NCI-H2107 treated with DMSO at 0.1 percent for 48 hours (cell line): ENCODE measurements around the gene PTX4.
"Not testable (repeated sequence)": the region's sequence is repeated elsewhere in the genome, so short reads cannot be mapped to it uniquely, and the experiment has no call there.

Source experiments
- DNase-seq: peaks from one replicate; lab custom pipeline; 2025; ENCODE audit not compliant: unreplicated experiment; lab: John Stamatoyannopoulos, UW

The PTX4 gene

DNA sequence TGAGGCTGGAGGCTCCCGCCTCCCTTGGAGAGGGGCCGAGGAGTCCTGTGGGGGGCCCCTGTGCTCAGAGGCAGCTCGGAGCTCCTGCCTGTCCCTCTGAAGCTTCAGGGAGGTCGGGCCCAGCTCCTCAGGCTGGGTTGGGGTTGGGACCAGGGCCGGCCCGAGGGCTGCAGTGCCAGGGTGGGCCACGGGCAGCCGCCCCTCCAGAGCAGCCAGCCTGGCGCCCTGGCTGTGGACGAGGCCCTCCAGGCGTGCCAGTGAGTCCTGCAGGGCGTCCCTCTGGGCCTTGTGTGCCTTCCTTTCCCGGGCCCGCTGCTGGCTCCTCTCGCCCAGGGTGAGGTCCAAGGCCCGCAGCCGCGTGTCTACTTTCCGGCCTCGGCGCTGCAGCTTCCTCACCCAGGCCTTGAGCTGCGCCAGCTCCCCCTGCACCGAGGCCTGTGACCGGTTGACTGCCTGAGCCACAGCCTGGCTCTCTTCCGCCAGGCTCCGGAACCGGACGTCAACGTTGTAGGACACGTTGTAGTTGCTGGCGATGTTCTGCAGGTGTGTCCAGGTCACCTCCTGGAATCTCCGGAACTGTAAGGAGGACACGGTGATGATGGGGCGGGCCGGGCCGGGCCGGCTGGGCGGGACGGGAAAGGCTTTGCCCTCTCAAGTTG, 1.2 kb downstream of the PTX4 start:
- no peak for DNase-seq

DNA sequence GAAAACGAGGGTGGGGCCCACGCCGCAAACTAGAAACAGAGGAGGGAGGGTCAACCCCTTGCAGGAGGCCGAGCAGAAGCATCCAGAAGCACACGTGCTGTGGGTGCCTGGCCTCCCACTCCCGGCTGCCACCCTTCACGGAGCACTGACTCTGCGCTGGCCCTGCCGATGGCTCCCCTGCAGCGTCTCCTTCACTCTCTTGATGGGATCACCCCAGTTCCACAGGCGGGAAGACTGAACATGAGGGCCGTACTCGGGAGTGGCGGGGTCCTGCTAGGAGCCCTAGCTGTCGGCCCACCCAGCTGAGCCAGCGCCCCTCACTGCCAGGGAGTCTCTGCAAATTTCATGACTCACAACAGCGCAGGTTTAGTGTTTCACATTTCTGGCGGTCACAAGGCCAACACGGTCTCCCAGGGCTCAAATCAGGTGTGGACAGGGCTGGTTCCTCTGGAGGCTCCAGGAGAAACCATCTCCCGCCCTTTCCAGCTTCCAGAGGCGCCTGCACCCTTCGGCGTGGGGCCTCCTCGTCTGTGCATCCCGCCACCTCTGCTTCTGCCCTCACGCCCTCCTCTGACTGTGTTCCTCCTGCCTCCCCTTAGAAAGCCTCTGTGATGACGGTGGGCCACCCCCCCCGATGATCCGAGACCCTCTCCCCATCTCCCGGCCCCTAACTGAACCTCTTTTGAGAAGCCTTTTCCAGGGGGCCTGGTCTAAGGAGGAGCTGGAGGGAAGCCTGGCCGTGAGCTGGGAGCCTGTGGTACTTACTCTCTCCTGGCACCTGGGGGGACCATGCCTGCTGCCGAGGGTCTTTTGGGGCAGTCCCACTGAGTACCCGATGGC, 2.0 kb downstream of the PTX4 start:
- no peak for DNase-seq

DNA sequence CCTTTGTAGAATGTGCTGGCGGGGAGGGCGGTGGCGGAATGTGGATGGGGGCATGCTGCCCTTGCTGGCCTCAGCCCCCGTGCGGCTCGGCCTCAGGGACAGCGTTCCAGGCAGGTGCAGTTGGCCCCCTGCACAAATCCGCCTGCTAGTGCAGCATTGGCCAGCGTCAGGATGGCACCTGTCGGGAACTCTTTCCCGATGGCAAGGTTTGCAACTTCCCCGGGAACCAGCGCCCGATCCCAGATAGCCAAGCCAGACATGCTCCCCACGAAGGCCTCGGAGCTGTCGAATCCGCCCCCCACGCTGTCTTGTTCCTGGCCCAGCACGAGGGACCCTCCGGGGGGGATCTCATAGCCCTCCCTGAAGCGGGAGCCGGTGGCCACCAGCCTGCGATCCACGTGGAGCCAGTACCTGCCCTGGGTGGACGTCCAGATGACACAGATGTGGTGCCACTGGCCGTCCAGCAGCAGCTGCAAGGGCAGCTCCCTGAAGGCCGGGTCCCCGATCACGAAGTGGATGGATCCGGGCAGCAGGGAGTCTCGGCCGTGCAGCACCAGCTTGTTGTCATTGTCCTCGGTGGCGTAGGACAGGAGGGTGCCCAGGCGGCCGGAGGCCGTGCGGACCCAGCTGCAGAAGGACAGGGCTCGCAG, 2.8 kb downstream of the PTX4 start:
- no peak for DNase-seq

DNA sequence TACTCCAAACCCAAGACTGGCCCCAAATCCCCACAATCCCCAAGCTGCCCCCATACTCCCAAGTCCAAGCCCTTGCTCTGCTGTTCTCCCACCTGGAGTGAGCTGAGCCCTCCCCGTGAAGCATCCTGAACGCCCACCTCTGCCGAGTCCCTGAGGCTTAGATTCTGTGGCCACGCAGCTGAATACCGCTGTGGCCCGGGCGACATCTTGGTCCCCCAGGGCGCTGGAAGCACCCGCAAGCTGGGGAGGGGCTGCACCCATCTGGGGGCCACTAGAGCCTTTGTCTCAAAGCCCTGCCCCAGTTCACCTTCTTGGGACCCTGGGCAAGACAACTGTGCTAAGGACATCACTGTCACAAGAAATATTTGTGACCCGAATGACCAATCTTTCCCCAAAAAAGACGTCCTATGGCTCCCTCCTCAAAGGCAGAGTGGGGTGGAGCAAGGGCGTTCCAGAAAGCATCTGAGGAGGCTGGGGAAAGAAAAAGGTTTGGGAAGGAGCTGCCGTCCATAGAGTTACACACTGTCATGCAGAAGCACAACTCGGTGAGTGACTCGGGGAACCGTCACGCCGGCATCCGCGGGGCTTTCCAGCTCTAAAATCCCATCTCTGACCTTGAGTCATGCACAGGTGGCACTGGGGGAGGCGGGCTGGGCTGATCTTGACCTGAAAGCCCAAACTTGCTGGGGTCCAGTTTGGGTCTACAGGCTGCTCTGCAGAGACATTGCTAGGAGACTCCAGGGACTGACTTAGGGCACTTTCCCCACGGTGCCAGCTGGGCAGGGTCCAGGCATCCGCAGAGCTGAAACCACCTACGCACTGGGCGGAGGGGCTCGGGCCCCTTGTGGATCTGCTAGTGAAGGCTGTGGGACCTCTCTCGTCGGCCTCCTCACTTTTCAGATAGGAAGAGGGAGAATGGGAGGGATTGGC, 6.6 kb downstream of the PTX4 start:
- no peak for DNase-seq

DNA sequence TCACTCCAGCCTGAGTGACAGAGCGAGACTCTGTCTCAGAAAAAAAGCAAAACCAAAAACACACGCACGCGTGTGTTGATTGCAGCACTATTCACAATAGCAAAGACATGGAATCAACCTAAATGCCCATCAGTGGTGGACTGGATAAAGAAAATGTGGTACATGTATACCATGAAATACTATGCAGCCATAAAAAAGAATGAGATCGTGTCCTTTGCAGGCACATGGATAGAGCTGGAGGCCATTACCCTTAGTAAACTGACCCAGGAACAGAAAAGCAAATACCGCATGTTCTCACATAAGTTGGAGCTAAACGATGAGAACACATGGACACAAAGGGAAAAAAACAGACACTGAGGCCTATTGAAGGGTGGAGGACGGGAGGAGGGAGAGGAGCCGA, 9.8 kb downstream of the PTX4 start:
- not testable (repeated sequence) for DNase-seq

DNA sequence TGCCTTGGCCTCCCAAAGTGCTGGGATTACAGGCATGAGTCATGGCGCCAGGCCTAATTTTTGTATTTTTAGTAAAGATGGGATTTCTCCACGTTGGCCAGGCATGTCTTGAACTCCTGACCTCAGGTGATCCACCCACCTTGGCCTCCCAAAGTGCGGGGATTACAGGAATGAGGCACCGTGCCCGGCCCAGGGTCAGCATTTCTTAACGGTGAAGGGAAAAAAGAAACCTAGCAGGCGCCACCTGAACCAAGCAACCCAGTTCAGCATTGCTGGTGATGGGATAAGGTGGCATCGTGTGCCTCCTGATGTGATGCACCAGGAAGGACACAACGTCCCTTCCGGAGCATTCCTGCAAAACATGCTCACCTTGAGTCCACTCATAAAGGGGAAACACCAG, 11.7 kb downstream of the PTX4 start:
- no peak for DNase-seq

DNA sequence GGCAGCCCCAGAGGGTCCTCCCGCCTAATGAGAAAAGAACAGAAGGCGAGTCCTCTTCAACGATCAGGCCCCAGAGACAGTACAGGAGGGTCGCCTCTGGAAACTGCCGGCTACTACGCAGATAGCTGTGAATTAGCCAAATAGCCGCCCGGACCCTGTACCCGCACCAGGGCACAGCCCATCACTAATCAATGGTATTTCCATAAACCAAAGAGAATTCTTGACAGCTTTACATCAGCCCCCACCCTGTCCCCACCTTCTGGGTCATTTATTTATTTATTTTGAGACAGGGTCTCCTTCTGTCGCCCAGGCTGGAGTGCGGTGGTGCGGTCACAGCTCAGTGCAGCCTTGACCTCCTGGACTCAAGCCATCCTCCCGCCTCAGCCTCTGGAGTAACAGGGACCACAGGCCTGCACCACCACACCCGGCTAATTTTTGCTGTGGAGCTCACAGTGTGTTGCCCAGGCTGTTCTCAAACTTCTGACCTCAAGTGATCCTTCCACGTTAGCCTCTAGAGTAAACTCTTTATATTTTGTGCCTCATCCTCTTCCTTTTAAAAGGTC, 13.1 kb downstream of the PTX4 start:
- DNase-seq = no peak

DNA sequence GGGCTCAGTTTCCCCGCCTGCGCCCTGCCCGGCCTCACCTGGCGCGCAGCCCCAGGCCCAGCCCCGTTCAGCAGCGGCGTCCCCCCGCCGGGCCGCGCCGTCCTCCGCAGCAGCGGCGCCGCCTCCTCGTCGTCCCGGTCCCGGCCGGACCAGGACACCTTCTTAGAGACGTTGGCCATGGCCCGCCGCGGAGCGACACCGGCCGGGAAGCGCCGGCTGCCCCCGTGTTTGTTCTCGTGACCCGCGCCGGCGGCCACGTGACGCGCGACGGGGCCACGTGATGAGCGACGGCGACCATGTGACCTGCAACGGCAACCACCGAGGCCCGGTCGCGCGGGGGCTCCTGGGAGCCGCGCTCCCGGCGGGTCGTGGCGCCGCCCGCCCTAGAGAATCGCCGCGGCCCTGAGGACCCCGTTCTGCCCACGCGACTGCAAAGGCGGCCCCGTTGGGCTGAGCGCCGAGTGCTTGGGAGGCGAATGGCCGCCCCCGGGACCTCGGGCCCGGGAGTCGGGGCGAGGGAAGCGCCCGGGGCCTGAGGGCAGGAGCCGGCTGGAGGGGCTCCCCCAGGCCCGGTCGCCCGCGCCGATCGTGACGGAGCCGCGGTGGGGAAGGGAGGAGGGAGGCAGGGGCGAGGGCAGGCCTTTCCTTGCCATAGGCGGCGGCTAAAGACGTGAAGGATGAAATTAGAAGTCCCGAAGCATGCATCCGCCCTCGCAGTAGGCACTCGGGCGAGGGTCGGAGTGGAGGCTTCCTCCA, 13.8 kb downstream of the PTX4 start, which contains the start of gene CLCN7:
CLCN7 (minus strand) TSS at position 233 of the 756 bp plus-strand sequence; CDS start at position 179, 54 bp downstream.
- peak; percentile 11 for DNase-seq

DNA sequence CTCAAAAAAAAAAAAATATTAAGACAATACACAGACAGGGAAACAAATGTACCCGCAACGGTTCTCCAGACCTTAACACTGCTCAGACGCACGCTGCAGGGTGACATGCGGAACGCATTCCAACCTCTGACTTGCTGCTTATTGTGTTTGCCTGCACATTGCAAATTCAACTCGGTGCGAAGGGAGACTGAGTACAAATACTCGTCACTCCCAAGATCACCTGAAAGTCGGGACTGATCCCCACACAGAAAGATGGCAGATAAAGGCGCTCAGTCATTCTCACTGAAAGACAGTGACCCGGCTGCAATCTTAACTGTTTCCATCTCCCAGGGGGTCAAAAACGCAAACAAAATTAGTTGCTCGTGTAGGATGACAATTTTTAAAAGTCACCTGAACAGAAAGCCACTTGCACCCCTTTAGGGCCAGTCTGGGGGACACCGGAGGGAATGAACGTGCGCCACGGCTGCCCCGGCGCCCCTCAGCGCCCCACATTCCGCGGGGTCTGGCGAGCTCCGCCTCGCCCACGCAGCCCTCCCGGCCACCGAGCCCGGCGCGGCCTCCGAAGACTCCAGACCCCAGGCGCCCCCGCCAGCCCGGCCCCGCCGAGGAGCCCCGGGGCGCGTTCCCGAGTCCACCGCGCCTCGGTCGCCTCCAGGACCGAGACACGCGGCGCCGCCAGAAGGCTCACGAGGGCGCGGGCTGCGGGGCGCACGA, 14.5 kb downstream of the PTX4 start:
- no peak for DNase-seq

DNA sequence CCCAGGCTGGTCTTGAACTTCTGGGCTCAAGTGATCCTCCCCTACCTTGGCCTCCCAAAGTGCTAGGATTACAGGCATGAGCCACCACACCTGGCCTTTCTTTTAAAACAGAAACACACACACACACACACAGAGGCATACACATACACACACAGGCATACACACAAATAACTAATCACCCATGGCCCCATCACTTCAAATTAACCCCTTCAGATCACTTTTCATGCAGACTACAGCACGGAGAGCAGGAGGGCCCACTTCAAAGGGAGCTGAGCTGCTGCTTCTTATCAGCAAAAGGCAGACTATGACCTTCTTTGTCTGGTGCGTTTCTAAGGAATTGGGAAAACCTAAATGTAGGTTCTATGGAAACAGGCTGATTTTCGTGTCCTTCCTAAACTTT, 15.8 kb downstream of the PTX4 start:
- no peak for DNase-seq

DNA sequence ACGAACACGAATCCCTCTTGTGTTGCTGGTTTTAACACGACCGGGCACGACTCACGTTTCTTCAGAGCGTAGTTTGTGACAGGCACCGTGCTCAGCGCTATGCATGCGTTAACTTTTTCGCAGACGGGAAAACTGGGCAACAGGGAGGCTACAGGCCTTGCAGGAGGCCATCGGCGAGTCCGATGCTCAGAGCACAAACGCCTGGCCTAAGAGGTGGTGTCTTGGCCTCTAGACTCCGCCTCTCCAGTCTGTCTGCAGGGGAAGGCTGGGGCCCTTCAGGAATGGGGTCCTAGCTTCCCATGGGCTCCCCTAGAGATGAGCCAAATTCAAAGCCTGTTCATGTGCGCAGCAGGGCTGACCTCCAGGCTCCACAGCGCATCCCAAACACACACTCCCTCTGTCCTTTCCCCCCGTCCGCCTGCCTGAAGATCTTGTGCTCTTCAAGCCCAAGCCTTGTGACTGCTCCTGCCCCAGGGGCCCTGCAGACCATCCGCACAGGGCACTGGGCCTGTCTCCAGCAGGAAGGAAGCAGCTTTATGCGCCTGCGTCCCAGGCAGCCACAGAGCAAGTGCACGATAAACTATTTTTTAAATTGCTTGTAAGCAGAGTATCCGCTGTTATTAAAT, 17.1 kb downstream of the PTX4 start:
- no peak for DNase-seq

DNA sequence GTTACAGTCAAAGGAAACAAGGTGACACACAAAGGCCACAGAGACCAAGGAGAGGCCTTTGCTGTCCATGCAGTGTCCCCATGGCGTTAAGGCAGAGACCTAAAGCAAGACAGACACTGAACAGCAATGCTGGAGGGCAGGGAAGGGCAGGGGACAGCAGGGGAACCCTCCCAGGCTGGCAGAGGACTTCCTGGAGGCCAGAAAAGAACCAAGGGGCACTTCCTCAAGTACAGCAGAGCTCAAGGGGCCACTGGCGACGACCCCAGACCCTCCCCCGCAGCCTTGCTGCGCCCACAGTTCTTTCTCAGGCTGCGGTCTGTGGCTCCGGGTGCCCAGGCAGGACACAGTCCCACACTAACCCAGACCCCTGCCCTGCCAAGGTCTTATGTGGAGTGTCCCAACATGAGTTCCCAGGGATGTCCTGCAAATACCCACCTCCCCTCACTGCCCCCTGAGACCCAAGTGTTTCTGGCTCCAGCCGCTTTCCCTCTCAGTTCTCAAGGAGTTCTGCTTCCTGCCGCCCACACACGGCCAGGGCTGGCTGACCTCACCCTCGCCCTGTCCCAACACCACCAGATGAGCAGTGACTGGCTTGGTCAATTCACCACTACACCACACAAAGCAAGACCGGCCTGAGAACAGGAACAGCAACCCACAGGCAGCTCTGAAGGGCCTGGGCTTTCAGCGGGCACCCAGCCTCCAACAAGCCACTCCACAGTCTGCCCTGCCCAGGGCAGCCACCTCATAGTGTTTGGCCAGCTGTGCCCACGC, 18.1 kb downstream of the PTX4 start:
- no peak for DNase-seq

DNA sequence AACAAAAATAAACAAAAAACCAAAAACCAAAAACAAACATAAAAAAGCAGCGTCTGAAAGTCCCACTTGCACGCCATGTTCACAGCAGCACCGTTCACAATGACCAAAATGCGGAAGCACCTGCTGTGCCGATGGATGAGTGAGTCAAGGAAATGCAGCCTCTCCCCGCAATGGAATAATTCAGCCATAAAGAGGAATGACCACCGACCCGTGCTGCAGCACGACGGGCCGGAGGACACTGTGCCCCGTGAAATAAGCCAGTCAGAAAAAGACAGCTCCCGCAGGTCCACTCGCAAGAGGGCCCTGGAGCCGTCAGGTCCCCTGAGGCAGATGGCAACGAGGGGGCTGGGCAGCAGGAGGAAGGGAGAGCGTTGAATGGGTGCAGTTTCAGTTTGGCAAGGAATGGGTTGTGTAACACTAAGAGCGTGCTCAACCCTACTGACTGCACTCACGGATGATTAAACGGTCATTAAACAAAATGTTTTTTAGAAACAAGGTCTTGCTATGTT, 19.0 kb downstream of the PTX4 start:
- no peak for DNase-seq

DNA sequence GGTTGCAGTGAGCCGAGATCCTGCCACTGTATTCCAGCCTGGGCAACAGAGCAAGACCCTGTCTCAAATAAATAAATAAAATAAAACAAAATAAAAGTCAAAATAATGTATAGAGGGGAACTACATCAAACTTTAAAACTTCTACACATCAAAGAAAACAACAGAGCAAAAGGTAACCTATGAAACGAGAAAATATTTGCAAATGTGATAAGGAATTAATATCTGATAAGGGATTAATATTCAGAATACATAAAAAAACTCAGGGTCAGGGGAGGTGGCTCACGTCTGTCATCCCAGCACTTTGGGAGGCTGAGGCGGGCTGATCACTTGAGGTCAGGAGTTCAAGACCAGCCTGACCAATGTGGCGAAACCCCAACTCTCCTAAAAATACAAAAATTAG, 19.6 kb downstream of the PTX4 start:
- DNase-seq = not testable (repeated sequence)

DNA sequence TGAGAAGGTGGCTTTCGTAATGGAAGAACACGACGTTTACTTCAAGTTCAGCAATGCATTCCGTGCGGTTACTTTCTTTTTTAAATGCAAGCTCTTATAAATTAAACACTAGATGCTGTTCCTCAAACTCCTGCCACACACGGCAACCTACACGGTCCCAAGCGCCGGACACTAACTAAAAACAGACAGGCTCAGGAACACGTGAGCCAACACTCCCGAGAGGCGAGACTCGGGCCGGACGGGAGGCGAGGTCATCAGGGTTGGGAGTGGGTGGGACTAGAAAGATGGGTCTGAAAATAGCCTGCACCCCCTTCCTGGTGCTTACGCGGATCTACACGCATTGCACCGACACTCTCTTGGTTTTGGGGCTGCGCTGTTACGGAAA, 20.3 kb downstream of the PTX4 start:
- DNase-seq = no peak

DNA sequence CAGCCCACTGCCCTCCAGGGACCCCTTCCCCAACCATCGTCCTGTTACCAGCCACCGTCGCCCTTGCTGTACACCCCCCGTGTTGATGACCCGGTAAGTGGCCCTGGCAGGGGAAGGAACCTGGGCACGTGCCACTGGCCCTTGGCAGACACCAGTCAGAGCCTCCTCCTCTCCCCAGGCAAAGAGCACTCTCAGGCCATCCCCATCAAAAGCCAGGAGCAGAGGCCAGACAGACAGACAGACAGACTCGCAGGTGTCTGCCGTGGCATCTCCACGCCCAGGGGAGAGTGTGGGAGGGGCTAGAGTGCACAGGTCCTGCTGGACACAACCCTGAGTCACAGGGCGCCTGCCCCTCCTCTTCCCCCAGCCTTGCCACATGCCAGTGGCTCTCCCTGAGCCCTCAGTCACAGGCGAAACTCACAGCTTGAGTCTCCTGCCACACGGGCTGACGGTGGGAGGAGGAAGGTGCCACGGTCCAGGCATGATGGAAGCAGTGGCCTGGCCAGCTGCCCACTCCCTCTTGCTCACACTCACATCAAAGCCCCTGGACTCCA, 21.7 kb downstream of the PTX4 start:
- no peak for DNase-seq

DNA sequence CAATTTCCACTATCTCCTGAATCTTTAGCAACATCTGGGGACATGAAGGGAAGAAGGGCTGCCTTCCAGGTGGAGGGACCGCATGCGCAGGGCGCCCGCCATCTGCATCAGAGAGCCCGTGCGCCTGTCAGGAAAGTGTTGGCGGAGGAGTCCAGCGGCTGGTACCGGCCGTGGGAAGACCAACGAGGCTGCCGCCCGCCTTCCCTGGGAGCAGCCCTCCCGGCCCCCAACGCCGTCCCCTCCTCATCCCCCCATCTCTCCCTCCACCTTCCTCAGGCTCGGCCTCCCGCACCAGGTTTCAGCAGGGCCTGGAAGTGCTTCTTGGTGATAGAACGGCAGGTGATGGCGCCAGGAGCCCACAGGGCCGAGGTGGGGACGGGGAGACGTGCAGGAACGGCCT, 22.7 kb downstream of the PTX4 start:
- DNase-seq = no peak

DNA sequence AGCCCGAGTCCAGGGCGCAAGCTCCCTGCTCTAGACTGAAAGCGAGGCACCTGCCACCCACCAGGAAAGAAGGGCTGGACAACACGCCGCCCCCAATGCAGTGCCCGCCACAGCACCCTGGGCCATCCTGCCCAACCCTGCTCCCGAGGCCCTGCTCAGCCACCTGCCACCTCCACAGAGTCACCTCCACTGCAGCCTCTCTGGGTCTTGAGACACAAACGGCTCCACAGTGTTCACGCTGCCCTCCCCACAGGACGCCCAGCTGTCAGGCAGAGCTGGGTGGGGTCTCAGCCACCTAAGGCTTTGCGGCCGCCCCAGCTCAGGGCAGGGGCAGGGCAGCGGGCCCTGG, 23.2 kb downstream of the PTX4 start:
- DNase-seq = no peak
